Loucy (cell line): ENCODE data around the gene RELCH.

Source experiments
- H2AFZ ChIP-seq: fragments of 200-600 bp; sonication (generic); 2 replicates; pipeline ENCODE4 v1.6.0; 2016; ENCODE audit warnings: antibody characterized with exemption, mild to moderate bottlenecking, low read length, moderate library complexity
- H3F3A ChIP-seq: fragments of 200-600 bp; 2 replicates; pipeline ENCODE4 v1.6.0; 2016; ENCODE audit warnings: antibody characterized with exemption, low read depth, mild to moderate bottlenecking
- H3K27me3 ChIP-seq: fragments of 200-600 bp; sonication (generic); 2 replicates; pipeline ENCODE4 v1.6.1; 2014; ENCODE audit warnings: low read length, mild to moderate bottlenecking; ENCODE audit not compliant: insufficient read depth, poor library complexity, severe bottlenecking
- H3K36me3 ChIP-seq: fragments of 200-600 bp; sonication (generic); 2 replicates; pipeline ENCODE4 v1.6.1; 2016; ENCODE audit warnings: low read length; ENCODE audit not compliant: insufficient read depth
- H3K4me1 ChIP-seq: fragments of 200-600 bp; sonication (generic); 2 replicates; pipeline ENCODE4 v1.5.1; 2014; ENCODE audit warnings: low read length, mild to moderate bottlenecking; ENCODE audit not compliant: insufficient read depth, poor library complexity, severe bottlenecking
- H3K4me2 ChIP-seq: fragments of 200-600 bp; sonication (generic); 2 replicates; pipeline ENCODE4 v1.6.0; 2014; ENCODE audit warnings: antibody characterized with exemption, low read length, low read depth, mild to moderate bottlenecking; ENCODE audit not compliant: poor library complexity, severe bottlenecking
- H3K4me3 ChIP-seq: fragments of 200-600 bp; sonication (generic); 2 replicates; pipeline ENCODE4 v1.5.1; 2014; ENCODE audit warnings: low read length, mild to moderate bottlenecking, mixed read lengths; ENCODE audit not compliant: poor library complexity, severe bottlenecking
- H3K79me2 ChIP-seq: fragments of 200-600 bp; sonication (generic); 2 replicates; pipeline ENCODE4 v1.6.1; 2014; ENCODE audit warnings: low read length; ENCODE audit not compliant: insufficient read depth
- H3K9ac ChIP-seq: fragments of 200-600 bp; sonication (generic); 2 replicates; pipeline ENCODE4 v1.6.0; 2014; ENCODE audit warnings: mild to moderate bottlenecking, low read depth, low read length, moderate library complexity; ENCODE audit not compliant: poor library complexity, severe bottlenecking
- H3K9me2 ChIP-seq: fragments of 200-600 bp; sonication (generic); replicated peaks from 2 replicates; pipeline ENCODE4 v1.6.1; 2016; ENCODE audit warnings: low read depth, low read length, mixed read lengths
- H3K9me3 ChIP-seq: fragments of 200-600 bp; sonication (generic); 2 replicates; pipeline ENCODE4 v1.6.1; 2014; ENCODE audit warnings: mild to moderate bottlenecking, antibody characterized with exemption, low read length, low read depth; ENCODE audit not compliant: insufficient read depth
- H4K20me1 ChIP-seq: fragments of 200-600 bp; sonication (generic); 2 replicates; pipeline ENCODE4 v1.6.0; 2014; ENCODE audit warnings: antibody characterized with exemption, low read length, mild to moderate bottlenecking; ENCODE audit not compliant: insufficient read depth, poor library complexity, severe bottlenecking
- EZH2phosphoT487 ChIP-seq: fragments of 200-600 bp; IDR thresholded peaks from 2 replicates; pipeline ENCODE4 v1.6.1; 2018; ENCODE audit warnings: antibody characterized with exemption, mild to moderate bottlenecking, moderate library complexity, borderline replicate concordance
- TF ChIP-seq, protein P1 (sequence below): fragments of 200-600 bp; sonication (generic); conservative IDR thresholded peaks from 2 replicates; pipeline ENCODE4 v1.5.1; 2014; ENCODE audit warnings: mild to moderate bottlenecking, antibody characterized with exemption, low read length

Gene RELCH

DNA sequence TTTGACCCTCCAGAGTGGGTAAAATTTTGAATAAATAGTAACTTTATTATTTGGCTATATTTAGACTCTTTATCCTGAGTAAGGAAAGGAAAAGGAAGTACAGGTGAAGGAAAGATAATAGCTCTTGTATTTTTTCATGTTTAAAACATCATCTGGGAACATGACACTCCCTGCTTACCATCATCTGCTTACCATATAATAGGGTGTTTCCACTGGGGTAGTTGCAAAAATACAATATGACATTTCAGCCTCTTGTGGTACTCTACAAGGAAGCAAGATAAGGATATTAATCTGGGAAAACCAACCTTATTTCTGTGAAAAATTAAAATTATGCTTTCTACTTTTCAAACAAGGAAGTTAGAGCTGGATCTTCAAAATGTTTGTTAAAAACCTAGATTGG lies 9.9 kb downstream of the RELCH start:
- H2AFZ ChIP-seq = no peak overlapping the region
- H3K4me3 ChIP-seq = no peak overlapping the region
- peak overlapping the region; percentile 98 for H3K4me2 ChIP-seq
- no peaks in the 10 kb centered on the region for H3K36me3 ChIP-seq
- H4K20me1 ChIP-seq = peaks cover 70% of the 10 kb centered on the region
- TF ChIP-seq, protein P1, sequence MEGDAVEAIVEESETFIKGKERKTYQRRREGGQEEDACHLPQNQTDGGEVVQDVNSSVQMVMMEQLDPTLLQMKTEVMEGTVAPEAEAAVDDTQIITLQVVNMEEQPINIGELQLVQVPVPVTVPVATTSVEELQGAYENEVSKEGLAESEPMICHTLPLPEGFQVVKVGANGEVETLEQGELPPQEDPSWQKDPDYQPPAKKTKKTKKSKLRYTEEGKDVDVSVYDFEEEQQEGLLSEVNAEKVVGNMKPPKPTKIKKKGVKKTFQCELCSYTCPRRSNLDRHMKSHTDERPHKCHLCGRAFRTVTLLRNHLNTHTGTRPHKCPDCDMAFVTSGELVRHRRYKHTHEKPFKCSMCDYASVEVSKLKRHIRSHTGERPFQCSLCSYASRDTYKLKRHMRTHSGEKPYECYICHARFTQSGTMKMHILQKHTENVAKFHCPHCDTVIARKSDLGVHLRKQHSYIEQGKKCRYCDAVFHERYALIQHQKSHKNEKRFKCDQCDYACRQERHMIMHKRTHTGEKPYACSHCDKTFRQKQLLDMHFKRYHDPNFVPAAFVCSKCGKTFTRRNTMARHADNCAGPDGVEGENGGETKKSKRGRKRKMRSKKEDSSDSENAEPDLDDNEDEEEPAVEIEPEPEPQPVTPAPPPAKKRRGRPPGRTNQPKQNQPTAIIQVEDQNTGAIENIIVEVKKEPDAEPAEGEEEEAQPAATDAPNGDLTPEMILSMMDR = no peak
- TF ChIP-seq EZH2phosphoT487 = no peak
- H3K4me1 ChIP-seq = peaks cover 56% of the 10 kb centered on the region
- no peaks in the 10 kb centered on the region for H3K27me3 ChIP-seq
- 0 out of 2 replicates have a peak, but pooled peaks cover 8% of the 10 kb centered on the region for H3F3A ChIP-seq
- H3K9me3 ChIP-seq = 0 out of 2 replicates have a peak, but pooled peaks cover 4% of the 10 kb centered on the region
- H3K79me2 ChIP-seq = peaks cover 94% of the 10 kb centered on the region
- H3K9ac ChIP-seq = no peak overlapping the region
- no peaks in the 10 kb centered on the region for H3K9me2 ChIP-seq

DNA sequence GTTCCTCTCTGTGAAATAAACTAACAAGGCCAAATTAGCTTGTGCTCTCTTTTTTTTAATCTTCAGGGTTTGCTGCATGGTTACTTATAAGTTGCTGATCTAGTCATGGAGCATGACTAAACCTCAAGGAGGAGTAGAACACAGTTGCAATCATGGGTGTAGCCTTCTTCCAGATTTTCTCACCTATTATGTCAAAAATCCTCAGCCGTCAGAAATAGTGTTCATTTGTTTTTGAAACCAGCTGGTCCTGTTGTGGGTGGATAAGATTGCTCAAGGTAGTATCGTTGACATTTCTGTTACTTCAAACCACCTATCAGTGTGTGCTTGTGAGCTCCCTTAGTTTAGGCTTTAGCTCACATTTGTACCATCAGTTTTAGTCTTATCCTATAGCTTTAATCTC lies 11.2 kb downstream of the RELCH start:
- Histone ChIP-seq H3K27me3 (no peaks in the 10 kb centered on the region), H3K4me2 (peak overlapping the region; percentile 17), H2AFZ (no peak overlapping the region), H3F3A (0 out of 2 replicates have a peak, but pooled peaks cover 8% of the 10 kb centered on the region), H3K9me3 (no peaks in the 10 kb centered on the region), H3K9ac (no peak overlapping the region), H3K79me2 (peaks cover 94% of the 10 kb centered on the region), H3K36me3 (0 out of 2 replicates have a peak, but pooled peaks cover 3% of the 10 kb centered on the region), H3K4me1 (peaks cover 56% of the 10 kb centered on the region), H3K9me2 (no peaks in the 10 kb centered on the region), H4K20me1 (peaks cover 70% of the 10 kb centered on the region), H3K4me3 (no peak overlapping the region)
- no peak for TF ChIP-seq EZH2phosphoT487
- TF ChIP-seq, protein P1 = no peak

DNA sequence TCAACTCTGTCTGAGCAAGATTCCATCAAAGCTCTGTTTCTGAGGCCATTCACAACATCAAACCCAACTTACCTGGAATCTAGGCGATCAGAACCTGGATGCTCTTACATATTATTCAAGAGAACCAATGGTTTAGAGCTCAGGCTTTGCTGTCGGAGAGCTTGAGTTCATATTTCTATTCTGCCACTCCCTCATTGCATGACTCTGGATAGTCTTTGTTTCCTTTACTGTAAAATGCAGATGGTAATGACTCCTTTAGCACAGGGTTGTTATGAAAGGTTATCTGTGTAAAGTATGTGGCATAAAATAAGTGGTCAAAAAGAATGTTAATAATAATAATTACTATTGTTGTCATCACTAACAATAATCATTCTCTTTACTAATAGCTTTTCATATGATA lies 12.6 kb downstream of the RELCH start:
- H2AFZ ChIP-seq = no peak overlapping the region
- peaks cover 42% of the 10 kb centered on the region for H3K4me1 ChIP-seq
- TF ChIP-seq, protein P1 = no peak
- TF ChIP-seq EZH2phosphoT487 = no peak
- H4K20me1 ChIP-seq = peaks cover 61% of the 10 kb centered on the region
- no peaks in the 10 kb centered on the region for H3K9me3 ChIP-seq
- H3K9me2 ChIP-seq = no peaks in the 10 kb centered on the region
- H3K4me3 ChIP-seq = no peak overlapping the region
- H3K27me3 ChIP-seq = no peaks in the 10 kb centered on the region
- H3K9ac ChIP-seq = no peak overlapping the region
- peaks cover 91% of the 10 kb centered on the region for H3K79me2 ChIP-seq
- 0 out of 2 replicates have a peak, but pooled peaks cover 3% of the 10 kb centered on the region for H3K36me3 ChIP-seq
- H3K4me2 ChIP-seq = no peak overlapping the region
- 0 out of 2 replicates have a peak, but pooled peaks cover 8% of the 10 kb centered on the region for H3F3A ChIP-seq
